ENCODE measurements around the gene ACTN2.
A peak's percentile ranks its signal among the peaks of the same experiment; 100 is the strongest.

Gene ACTN2

DNA sequence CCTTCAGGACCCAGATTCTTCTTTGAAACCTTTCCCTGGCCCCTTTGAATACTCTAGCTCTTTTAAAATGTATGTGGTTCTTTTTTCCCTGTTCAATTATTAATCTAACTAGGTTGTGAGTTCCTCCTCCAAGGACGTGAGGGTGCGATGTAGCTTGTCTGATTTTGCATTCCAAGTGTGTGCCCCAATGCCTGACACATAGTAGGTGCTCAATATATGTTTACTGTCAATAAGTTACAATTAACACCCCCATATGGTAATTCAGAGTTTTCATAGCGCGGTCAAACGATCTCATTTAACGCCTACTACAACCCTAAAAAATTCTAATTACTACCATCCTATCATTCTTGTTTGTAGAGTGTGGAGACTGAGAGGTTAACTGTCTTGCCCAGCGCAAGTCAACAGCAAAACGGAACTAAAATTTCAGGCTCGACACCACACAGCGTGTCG lies 108.3 kb downstream of the ACTN2 start:
- H3K4me3 ChIP-seq (ENCODE audit: low read depth, low read length) = peak overlapping the region; percentile 19
- no peak for DNase-seq (ENCODE audit: low read depth)
- TF ChIP-seq POLR2A (IDR thresholded peaks at IDR 0.05; ENCODE audit: extremely low read depth, insufficient read length) = no peak
- TF ChIP-seq CTCF (IDR thresholded peaks at IDR 0.05; ENCODE audit: low read depth, low read length) = no peak
- 0 out of 2 replicates have a peak, but pooled peaks have one; percentile 35 for TF ChIP-seq MAX (IDR thresholded peaks at IDR 0.05; ENCODE audit: low read depth, low read length)
- peak; percentile 67; the same call in 1 of the 2 replicates for TF ChIP-seq MYC (IDR thresholded peaks at IDR 0.05; ENCODE audit: low read depth, low read length)

DNA sequence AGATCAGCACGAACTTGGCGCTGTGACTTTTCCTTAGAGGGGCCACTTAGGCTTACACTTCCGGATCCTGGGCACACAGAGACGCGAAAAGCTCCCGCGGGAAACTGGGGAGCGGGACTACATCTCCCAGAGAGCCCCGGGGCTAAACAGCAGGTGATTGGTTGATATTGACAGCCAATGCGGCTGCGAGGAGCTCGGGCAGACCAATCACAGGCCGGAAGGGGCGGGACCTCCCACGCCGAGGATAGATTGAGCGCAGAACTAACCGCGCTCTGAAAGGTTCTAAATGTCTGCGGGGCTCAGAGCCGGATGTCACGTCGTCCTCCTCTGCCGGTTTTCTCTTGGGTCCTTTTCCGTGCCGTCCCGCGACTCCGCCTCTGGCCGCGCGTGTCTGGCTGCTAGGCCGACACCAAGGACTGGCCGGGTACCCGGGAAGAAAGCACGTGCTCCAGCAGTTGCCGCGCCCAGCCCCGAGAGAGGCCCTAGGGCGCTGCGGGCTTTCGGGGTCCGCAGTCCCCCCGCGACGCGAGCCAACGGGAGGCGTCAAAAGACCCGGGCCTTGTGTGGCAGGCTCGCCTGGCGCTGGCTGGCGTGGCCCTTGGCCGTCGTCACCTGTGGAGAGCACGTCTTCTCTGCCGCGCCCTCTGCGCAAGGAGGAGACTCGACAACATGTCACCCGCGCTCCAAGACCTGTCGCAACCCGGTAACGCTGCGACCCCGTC lies 108.9 kb downstream of the ACTN2 start, which contains the start of gene MTR:
MTR (plus strand) TSS at position 258 of the 722 bp plus-strand sequence; CDS start at position 670, 412 bp downstream.
- peak within 1 kb of the TSS; percentile 93 for H3K4me3 ChIP-seq (ENCODE audit: low read depth, low read length)
- TF ChIP-seq POLR2A (IDR thresholded peaks at IDR 0.05; ENCODE audit: extremely low read depth, insufficient read length) = peak; percentile 85
- TF ChIP-seq MAX (IDR thresholded peaks at IDR 0.05; ENCODE audit: low read depth, low read length) = peak; percentile 94
- TF ChIP-seq CTCF (IDR thresholded peaks at IDR 0.05; ENCODE audit: low read depth, low read length) = no peak
- TF ChIP-seq MYC (IDR thresholded peaks at IDR 0.05; ENCODE audit: low read depth, low read length) = peak; percentile 73; the same call in 1 of the 2 replicates
- DNase-seq (ENCODE audit: low read depth) = peak; percentile 97

GRCh38 chr1:236795757-236796667 lies 109.7 kb downstream of the ACTN2 start:
- DNase-seq (ENCODE audit: low read depth) = peak; percentile 46
- TF ChIP-seq MYC (IDR thresholded peaks at IDR 0.05; ENCODE audit: low read depth, low read length) (no peak), CTCF (IDR thresholded peaks at IDR 0.05; ENCODE audit: low read depth, low read length) (no peak), MAX (IDR thresholded peaks at IDR 0.05; ENCODE audit: low read depth, low read length) (no peak), POLR2A (IDR thresholded peaks at IDR 0.05; ENCODE audit: extremely low read depth, insufficient read length) (no peak)
- H3K4me3 ChIP-seq (ENCODE audit: low read depth, low read length) = peak overlapping the region; percentile 93

DNA sequence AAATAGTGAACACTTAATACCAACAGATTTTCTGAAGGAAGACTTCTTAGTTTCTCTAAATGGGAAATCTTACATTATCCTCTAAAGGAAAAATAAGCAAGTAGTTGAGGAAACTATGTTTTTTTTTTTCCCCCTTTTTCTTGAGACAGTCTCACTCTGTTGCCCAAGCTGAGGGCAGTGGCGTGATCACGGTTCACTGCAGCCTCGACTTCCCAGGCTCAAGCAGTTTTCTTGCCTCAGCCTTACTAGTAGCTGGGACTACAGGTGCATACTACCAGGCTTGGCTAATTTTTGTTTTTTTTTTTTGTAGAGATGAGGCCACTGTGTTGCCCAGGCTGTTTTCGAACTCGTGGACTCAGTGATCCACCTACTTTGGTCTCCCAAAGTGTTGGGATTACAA lies 112.7 kb downstream of the ACTN2 start:
- DNase-seq (ENCODE audit: low read depth) = no peak
- TF ChIP-seq MAX (IDR thresholded peaks at IDR 0.05; ENCODE audit: low read depth, low read length) (no peak), CTCF (IDR thresholded peaks at IDR 0.05; ENCODE audit: low read depth, low read length) (no peak), POLR2A (IDR thresholded peaks at IDR 0.05; ENCODE audit: extremely low read depth, insufficient read length) (no peak), MYC (IDR thresholded peaks at IDR 0.05; ENCODE audit: low read depth, low read length) (no peak)
- H3K4me3 ChIP-seq (ENCODE audit: low read depth, low read length) = no peak overlapping the region

GRCh38 chr1:236800002-236800620 lies 113.8 kb downstream of the ACTN2 start:
- H3K4me3 ChIP-seq (ENCODE audit: low read depth, low read length) = no peak overlapping the region
- TF ChIP-seq POLR2A (IDR thresholded peaks at IDR 0.05; ENCODE audit: extremely low read depth, insufficient read length) (no peak), CTCF (IDR thresholded peaks at IDR 0.05; ENCODE audit: low read depth, low read length) (no peak)
- no peak for DNase-seq (ENCODE audit: low read depth)
